K562 (cell line): Measurements from ENCODE around the gene HARS1. TPM values are rescaled to one million over a fixed set of nuclear protein-coding genes. Genes with fewer than 3 reads are reported as not detected.

ENCODE experiments used
- ATAC-seq: fragments of 200-7000 bp; cut with Tn5 transposase; 3 replicates; pipeline ENCODE4 v1.9.1; 2020; ENCODE audit warnings: moderate library complexity
- BruUV-seq: library from RNA; stranded (reverse); fragments of 400-500 nt; replicated peaks from 2 replicates; lab custom pipeline; 2021; lab: Mats Ljungman, UMichigan
- CTCF ChIA-PET: fragments of 300-600 bp; formaldehyde crosslinking; extraction: SDS; loops from one replicate; lab custom pipeline; 2021; ENCODE audit warnings: low intra/inter-chr PET ratio; lab: Yijun Ruan, JAX
- POLR2A ChIA-PET: fragments of 300-600, 350-650 bp; sonication (Branson Sonifier 250); formaldehyde crosslinking; extraction: SDS; loops from one replicate; lab custom pipeline; 2021; ENCODE audit warnings: antibody characterized with exemption, inconsistent platforms; lab: Yijun Ruan, JAX
- DNase-seq, 4 experiments: peaks; one replicate each; pipeline versions ENCODE4 v3.0.0 to v3.0.0-alpha.2; 2011 to 2018; ENCODE audit warnings: low spot score in 3 of 4, mixed read lengths in 3 of 4; ENCODE audit errors: extremely low read depth in 1 of 4
- FAIRE-seq: peaks from 2 replicates; lab custom pipeline; 2011; peaks lifted over from hg19 to GRCh38; lab: Jason Lieb, UNC
- H2AFZ ChIP-seq: 2 replicates; pipeline ENCODE4 v1.6.0; 2011; ENCODE audit warnings: low read depth, low read length, control low read depth, inconsistent platforms
- H3K27ac ChIP-seq: fragments of 200-600 bp; 3 replicates; pipeline ENCODE4 v1.8.0; 2011; ENCODE audit warnings: low read depth, mild to moderate bottlenecking, control low read depth, inconsistent platforms, low read length, moderate library complexity, mixed read lengths; ENCODE audit errors: extremely low read depth
- H3K27me3 ChIP-seq, 2 experiments: fragments of 300-600 bp in 1 of 2; 2 replicates in 1 of 2; 3 replicates in 1 of 2; pipeline versions ENCODE4 v1.6.0 to v1.8.0; 2011; ENCODE audit warnings: inconsistent platforms in 2 of 2, low read length in 2 of 2, mild to moderate bottlenecking in 1 of 2, mixed read lengths in 1 of 2, moderate library complexity in 1 of 2; ENCODE audit not compliant: control insufficient read depth in 2 of 2, insufficient read depth in 2 of 2
- H3K36me3 ChIP-seq: fragments of 300-600 bp; 3 replicates; pipeline ENCODE4 v1.8.0; 2011; ENCODE audit warnings: mild to moderate bottlenecking, low read length, inconsistent platforms; ENCODE audit not compliant: control insufficient read depth, insufficient read depth
- H3K4me1 ChIP-seq, 2 experiments: fragments of 200-600 bp in 1 of 2; replicated peaks in 1 of 2; 2 replicates in 1 of 2; 3 replicates in 1 of 2; pipeline versions ENCODE4 v1.5.1 to v1.8.0; 2011; ENCODE audit warnings: inconsistent platforms in 2 of 2, low read length in 2 of 2, mild to moderate bottlenecking in 1 of 2, mixed read lengths in 1 of 2, moderate library complexity in 1 of 2; ENCODE audit not compliant: control insufficient read depth in 2 of 2, insufficient read depth in 2 of 2
- H3K4me2 ChIP-seq: 2 replicates; pipeline ENCODE4 v1.6.1; 2011; ENCODE audit warnings: low read length, control low read depth, inconsistent platforms, mixed read lengths; ENCODE audit not compliant: insufficient read depth
- H3K4me3 ChIP-seq: fragments of 200-600 bp; sonication (generic), shearing (Covaris generic); 2 replicates; pipeline ENCODE4 v1.5.1; 2016; ENCODE audit warnings: control low read depth, inconsistent platforms
- H3K79me2 ChIP-seq: fragments of 200-600 bp; 3 replicates; pipeline ENCODE4 v1.8.0; 2011; ENCODE audit warnings: low read length, inconsistent platforms; ENCODE audit not compliant: control insufficient read depth, insufficient read depth
- H3K9ac ChIP-seq, 2 experiments: 2 replicates each; pipeline versions ENCODE4 v1.6.0 to v1.6.1; 2011; ENCODE audit warnings: low read depth in 2 of 2, low read length in 2 of 2, control low read depth in 1 of 2, inconsistent platforms in 1 of 2, mild to moderate bottlenecking in 1 of 2, mixed read lengths in 1 of 2; ENCODE audit not compliant: insufficient read depth in 1 of 2
- H3K9me1 ChIP-seq: one replicate; pipeline ENCODE4 v1.6.0; 2011; ENCODE audit warnings: inconsistent platforms, mild to moderate bottlenecking, low read length, moderate library complexity; ENCODE audit not compliant: control insufficient read depth, insufficient read depth
- H3K9me3 ChIP-seq: replicated peaks from 2 replicates; pipeline ENCODE4 v1.5.1; 2011; ENCODE audit warnings: low read depth, low read length, inconsistent platforms; ENCODE audit not compliant: control insufficient read depth, insufficient read depth
- H4K20me1 ChIP-seq: replicated peaks from 2 replicates; pipeline ENCODE4 v1.6.1; 2011; ENCODE audit warnings: low read length, inconsistent platforms, mixed read lengths; ENCODE audit not compliant: control insufficient read depth, insufficient read depth
- HDAC1 ChIP-seq, 2 experiments: fragments of 450-650 bp; IDR thresholded peaks; 2 replicates each; pipeline ENCODE4 v1.6.1; 2016 to 2017; ENCODE audit warnings: inconsistent platforms in 1 of 2, mild to moderate bottlenecking in 1 of 2, moderate library complexity in 1 of 2
- ZNF232 ChIP-seq: sonication (generic); formaldehyde crosslinking; IDR thresholded peaks from 2 replicates; pipeline ENCODE4 v1.8.0; 2022; ENCODE audit warnings: mild to moderate bottlenecking, missing genetic modification reagents
- ZNF699 ChIP-seq: fragments of 250-450 bp; sonication (Bioruptor Pico); IDR thresholded peaks from 2 replicates; pipeline ENCODE4 v1.8.0; 2021; ENCODE audit warnings: mild to moderate bottlenecking, moderate library complexity; ENCODE audit not compliant: insufficient replicate concordance
- WGBS: fragments of 100-300 bp; shearing (Covaris generic); methylation state at CpG from one replicate; pipeline ENCODE4 v1.1.6; 2016; ENCODE audit warnings: low coverage, mixed read lengths; ENCODE audit not compliant: insufficient coverage; ENCODE audit errors: missing lambda C conversion rate; 5-methylcytosine and 5-hydroxymethylcytosine counted together
- in situ Hi-C: fragments of 300-500 bp; cut with MboI; formaldehyde crosslinking; loops from 4 replicates; pipeline ENCODE4 v1.15.0; 2018; ENCODE audit warnings: inconsistent platforms, mixed read lengths
- intact Hi-C: fragments of 100-400 bp; cut with micrococcal nuclease; formaldehyde crosslinking; loops from 2 replicates; pipeline ENCODE4 v1.14.2; 2022
- polyA plus RNA-seq, 8 experiments: library from polyadenylated mRNA; depleted of rRNA in 4 of 8; stranded (reverse) in 5 of 8; unstranded in 3 of 8; fragments of >200 nt; fragmentation: Nextera tagmentation in 2 of 8; fragmentation: Illumina TruSeq in 1 of 8; extraction: Ambion mirVana in 2 of 8; extraction: Trizol in 1 of 8; gene quantifications; 2 replicates each; pipeline versions ENCODE4 v1.2.1 to v1.2.3, GENCODE V29; 2011 to 2014; ENCODE audit warnings: inconsistent platforms in 1 of 8, missing spikeins in 1 of 8
- total RNA-seq, 7 experiments: library from RNA; depleted of rRNA in 6 of 7; stranded (reverse); fragments of >200 nt in 6 of 7; fragmentation: Illumina TruSeq in 2 of 7; extraction: Trizol in 2 of 7; gene quantifications; 2 replicates each; pipeline versions ENCODE4 v1.2.1 to v1.2.3, GENCODE V29; 2011 to 2021; ENCODE audit warnings: low replicate concordance in 1 of 7
- TF ChIP-seq, protein P1 (sequence below): fragments of 250-450 bp; sonication (Bioruptor Pico); IDR thresholded peaks from 2 replicates; pipeline ENCODE4 v1.5.0; 2021; ENCODE audit warnings: mild to moderate bottlenecking, moderate library complexity
- TF ChIP-seq, protein P2 (sequence below), 2 experiments: fragments of 450-650 bp; conservative IDR thresholded peaks; 2 replicates each; pipeline ENCODE4 v1.6.1; 2017; ENCODE audit warnings: mild to moderate bottlenecking in 2 of 2, moderate library complexity in 2 of 2
- TF ChIP-seq, protein P3 (sequence below): sonication (generic); formaldehyde crosslinking; IDR thresholded peaks from 2 replicates; pipeline ENCODE4 v1.8.1; 2023; ENCODE audit warnings: mild to moderate bottlenecking, missing genetic modification reagents
- TF ChIP-seq, protein P4 (sequence below): IDR thresholded peaks from 3 replicates; pipeline ENCODE4 v1.6.1; 2011; ENCODE audit warnings: borderline replicate concordance, mild to moderate bottlenecking; ENCODE audit not compliant: insufficient read length, insufficient read depth
- TF ChIP-seq, protein P5 (sequence below): sonication (generic); formaldehyde crosslinking; IDR thresholded peaks from 2 replicates; pipeline ENCODE4 v1.8.1; 2023; ENCODE audit warnings: mild to moderate bottlenecking, missing genetic modification reagents

Gene HARS1
- total and polyA plus RNA-seq, 9 of the 15 experiments (the other 6 are each of a cell fraction or from before 2014, with no cell fraction given): 13.5 to 88.5 (median 75.2) TPM

DNA sequence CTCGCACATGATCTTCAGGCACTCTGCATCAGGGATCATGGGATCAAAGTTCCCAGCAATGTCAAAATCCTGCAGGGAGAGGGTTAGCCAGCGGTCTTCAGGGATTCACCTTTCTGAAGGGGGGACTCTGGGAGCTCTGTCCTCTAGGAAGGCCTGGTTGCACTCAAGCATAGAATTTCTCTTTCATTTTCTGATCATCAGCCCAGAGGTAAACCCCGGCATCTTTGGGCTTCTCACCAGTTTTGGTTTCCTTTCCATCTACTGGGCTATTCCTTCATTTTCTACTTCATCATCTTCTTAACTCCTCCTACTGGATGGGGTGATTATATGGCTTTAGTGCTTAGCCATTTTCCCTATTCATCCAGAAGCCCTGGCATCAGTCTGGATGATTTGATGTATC, 13.2 kb downstream of the HARS1 start:
- H3K36me3 ChIP-seq: peaks cover 84% of the 10 kb centered on the region
- peaks cover 13 to 14% of the 10 kb centered on the region in 2 experiments; a peak in 4 of 5 replicates for H3K4me1 ChIP-seq
- no peaks in the 10 kb centered on the region for H3K27me3 ChIP-seq
- ATAC-seq (no peak), FAIRE-seq (no peak), DNase-seq (no peak)
- CTCF ChIA-PET: no interaction called here
- no peaks in the 10 kb centered on the region for H3K9me1 ChIP-seq
- no peak overlapping the region for H3K9ac ChIP-seq
- 100% methylated on average over 3 of the region's 3 CpGs for WGBS
- POLR2A ChIA-PET: interaction anchor here (0.5 to 2.8 kb wide), 4 partner anchors 11 to 104 kb away, joined by 3 to 19 read pairs (median 7); partner anchors contain the start of genes HARS1, HARS2 and ZMAT2
- no peaks in the 10 kb centered on the region for H3K9me3 ChIP-seq
- in situ Hi-C loops: no loop called here
- no peak overlapping the region for H2AFZ ChIP-seq
- intact Hi-C loops: loop anchor here (2.0 kb wide), 1 partner anchor 33 kb away; no protein-coding TSS in a partner anchor
- H4K20me1 ChIP-seq: no peaks in the 10 kb centered on the region
- H3K79me2 ChIP-seq: no peaks in the 10 kb centered on the region
- H3K4me2 ChIP-seq: no peak overlapping the region
- no TSS peak for BruUV-seq
- H3K27ac ChIP-seq: no peak overlapping the region; the same call in 2 of the 3 replicates
- no peak overlapping the region for H3K4me3 ChIP-seq
- TF ChIP-seq, protein P1, sequence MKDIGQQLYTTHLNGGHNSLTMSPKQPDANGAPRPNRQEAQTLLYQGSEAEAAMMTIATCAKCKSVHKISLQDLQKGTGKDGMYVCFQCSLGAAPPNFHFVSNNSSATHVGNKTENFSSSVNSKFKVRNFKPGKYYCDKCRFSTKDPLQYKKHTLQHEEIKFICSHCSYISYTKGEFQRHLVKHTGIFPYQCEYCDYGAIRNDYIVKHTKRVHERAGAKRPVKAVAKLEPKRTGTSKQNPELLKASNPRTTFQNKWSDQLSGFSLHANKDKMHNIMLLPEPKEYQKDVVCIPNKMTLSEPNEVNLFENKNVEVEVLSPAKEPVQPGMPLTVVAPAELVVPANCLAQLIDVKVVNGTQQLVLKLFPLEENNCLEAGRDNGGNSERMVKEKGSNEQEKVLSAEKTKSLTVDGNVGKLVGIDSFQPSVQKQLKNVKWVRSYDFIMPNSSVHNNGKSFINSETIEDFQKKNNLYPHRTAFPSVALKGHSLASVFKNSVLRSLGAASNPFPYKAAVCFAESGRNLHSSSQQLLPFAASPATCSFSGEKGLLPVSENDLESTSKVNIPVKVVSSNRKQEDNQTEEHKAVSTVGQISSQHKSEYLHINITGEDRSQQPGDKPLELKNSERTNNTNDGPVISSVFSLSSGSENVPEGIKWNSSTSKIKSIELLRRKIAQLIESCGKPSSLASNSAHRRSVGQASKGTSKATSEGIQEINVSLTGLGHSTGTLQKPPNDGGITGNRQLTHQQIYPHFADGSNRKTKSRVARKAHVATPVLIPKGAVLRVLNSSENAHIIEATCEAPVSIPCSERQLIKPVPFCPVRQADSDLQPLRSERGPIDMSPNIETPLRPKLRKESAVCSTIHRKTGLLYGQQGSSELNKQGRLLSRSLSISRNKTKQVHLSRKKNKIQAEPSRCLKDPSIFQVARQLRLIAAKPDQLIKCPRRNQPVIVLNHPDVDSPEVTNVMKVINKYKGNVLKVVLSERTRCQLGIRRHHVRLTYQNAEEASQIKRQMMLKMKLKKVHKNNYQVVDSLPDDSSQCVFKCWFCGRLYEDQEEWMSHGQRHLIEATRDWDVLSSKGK (CRISPR knock-in tag): no peak
- TF ChIP-seq, protein P2, sequence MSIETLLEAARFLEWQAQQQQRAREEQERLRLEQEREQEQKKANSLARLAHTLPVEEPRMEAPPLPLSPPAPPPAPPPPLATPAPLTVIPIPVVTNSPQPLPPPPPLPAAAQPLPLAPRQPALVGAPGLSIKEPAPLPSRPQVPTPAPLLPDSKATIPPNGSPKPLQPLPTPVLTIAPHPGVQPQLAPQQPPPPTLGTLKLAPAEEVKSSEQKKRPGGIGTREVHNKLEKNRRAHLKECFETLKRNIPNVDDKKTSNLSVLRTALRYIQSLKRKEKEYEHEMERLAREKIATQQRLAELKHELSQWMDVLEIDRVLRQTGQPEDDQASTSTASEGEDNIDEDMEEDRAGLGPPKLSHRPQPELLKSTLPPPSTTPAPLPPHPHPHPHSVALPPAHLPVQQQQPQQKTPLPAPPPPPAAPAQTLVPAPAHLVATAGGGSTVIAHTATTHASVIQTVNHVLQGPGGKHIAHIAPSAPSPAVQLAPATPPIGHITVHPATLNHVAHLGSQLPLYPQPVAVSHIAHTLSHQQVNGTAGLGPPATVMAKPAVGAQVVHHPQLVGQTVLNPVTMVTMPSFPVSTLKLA (conservative IDR thresholded peaks at IDR 0.05): no peak
- TF ChIP-seq HDAC1 (IDR thresholded peaks at IDR 0.05): no peak
- TF ChIP-seq, protein P3, sequence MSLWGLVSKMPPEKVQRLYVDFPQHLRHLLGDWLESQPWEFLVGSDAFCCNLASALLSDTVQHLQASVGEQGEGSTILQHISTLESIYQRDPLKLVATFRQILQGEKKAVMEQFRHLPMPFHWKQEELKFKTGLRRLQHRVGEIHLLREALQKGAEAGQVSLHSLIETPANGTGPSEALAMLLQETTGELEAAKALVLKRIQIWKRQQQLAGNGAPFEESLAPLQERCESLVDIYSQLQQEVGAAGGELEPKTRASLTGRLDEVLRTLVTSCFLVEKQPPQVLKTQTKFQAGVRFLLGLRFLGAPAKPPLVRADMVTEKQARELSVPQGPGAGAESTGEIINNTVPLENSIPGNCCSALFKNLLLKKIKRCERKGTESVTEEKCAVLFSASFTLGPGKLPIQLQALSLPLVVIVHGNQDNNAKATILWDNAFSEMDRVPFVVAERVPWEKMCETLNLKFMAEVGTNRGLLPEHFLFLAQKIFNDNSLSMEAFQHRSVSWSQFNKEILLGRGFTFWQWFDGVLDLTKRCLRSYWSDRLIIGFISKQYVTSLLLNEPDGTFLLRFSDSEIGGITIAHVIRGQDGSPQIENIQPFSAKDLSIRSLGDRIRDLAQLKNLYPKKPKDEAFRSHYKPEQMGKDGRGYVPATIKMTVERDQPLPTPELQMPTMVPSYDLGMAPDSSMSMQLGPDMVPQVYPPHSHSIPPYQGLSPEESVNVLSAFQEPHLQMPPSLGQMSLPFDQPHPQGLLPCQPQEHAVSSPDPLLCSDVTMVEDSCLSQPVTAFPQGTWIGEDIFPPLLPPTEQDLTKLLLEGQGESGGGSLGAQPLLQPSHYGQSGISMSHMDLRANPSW (CRISPR knock-in tag): no peak
- TF ChIP-seq, protein P4, sequence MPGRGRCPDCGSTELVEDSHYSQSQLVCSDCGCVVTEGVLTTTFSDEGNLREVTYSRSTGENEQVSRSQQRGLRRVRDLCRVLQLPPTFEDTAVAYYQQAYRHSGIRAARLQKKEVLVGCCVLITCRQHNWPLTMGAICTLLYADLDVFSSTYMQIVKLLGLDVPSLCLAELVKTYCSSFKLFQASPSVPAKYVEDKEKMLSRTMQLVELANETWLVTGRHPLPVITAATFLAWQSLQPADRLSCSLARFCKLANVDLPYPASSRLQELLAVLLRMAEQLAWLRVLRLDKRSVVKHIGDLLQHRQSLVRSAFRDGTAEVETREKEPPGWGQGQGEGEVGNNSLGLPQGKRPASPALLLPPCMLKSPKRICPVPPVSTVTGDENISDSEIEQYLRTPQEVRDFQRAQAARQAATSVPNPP: no peak
- TF ChIP-seq ZNF232 (CRISPR knock-in tag): no peak
- TF ChIP-seq, protein P5, sequence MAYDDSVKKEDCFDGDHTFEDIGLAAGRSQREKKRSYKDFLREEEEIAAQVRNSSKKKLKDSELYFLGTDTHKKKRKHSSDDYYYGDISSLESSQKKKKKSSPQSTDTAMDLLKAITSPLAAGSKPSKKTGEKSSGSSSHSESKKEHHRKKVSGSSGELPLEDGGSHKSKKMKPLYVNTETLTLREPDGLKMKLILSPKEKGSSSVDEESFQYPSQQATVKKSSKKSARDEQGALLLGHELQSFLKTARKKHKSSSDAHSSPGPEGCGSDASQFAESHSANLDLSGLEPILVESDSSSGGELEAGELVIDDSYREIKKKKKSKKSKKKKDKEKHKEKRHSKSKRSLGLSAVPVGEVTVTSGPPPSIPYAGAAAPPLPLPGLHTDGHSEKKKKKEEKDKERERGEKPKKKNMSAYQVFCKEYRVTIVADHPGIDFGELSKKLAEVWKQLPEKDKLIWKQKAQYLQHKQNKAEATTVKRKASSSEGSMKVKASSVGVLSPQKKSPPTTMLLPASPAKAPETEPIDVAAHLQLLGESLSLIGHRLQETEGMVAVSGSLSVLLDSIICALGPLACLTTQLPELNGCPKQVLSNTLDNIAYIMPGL: no peak
- TF ChIP-seq ZNF699 (CRISPR knock-in tag): no peak
